GM21423 (cell line): ENCODE results near the gene OPA1.

ENCODE experiments used
- ATAC-seq: cut with Tn5 transposase; IDR thresholded peaks from one replicate; pipeline ENCODE4 v1.9.1; 2021; ENCODE audit warnings: mild to moderate bottlenecking, moderate library complexity; ENCODE audit not compliant: unreplicated experiment

OPA1 gene

DNA sequence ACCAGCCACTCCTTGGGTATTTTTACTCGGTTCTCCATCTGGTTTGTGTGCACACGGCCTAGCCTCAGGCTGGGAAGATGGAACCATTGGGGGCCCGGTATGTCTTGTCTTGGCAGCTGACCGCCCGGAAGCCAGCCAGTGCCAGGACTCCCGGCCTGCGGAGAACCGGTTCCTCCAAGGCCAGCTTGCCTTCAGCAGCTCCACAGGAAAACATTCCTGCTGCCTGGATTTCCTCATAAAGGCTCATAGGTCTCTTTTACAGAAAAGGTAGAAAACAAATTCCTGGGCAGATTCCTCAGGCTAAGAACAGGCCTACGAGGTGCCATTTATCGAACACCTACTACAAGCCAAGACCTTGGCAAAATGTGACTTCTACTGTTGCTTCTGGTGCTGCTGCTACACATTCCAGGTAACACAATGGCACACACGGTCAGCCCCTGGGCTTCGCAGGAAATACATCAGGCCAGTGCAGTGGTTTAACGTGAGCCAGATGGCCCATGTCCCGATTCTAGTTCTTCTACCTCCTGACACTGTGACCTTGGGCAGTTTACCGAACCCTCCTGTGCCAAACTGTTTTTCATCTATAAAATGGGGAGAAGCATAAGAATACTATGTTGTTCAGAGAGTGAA, 141.8 kb downstream of the OPA1 start:
- no peak for ATAC-seq

DNA sequence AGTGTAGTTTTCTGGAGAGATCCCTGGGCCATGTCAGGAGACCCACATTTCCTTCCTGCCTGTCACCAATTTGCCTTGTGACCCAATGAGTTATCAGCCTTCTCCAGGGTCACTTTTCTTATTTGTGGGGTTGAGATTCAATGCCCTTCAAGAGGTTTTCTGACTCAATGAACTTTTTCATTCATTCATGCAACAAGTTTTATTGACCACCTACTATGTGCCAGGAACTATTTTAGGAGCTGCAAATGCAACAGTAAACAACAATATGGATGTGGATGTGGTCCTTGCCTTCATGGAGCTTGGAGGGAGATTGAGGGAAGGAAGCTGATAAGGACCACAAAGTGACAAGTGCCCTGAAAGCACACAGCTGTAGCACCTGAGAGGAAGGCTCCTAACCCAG, 142.8 kb downstream of the OPA1 start:
- ATAC-seq: no peak

DNA sequence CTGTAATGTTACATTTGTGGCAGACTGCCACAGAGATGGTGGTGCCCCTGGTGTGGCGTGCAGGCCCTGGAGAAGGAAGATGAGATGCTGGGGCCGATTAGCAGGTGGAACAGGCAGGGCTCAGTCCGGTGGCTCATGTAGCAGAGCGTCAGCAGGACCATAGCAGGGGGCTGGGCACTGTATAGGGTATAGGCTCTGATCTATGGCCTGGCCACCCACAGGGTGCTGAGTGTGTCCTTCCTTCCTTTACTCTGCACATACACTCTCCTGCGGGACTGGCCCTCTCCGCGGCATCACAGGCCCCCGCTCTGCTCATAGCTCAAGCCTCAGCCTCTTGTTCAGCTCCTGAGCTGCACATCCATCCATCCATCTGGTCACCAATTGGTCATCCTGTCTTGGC, 143.6 kb downstream of the OPA1 start:
- ATAC-seq: no peak

DNA sequence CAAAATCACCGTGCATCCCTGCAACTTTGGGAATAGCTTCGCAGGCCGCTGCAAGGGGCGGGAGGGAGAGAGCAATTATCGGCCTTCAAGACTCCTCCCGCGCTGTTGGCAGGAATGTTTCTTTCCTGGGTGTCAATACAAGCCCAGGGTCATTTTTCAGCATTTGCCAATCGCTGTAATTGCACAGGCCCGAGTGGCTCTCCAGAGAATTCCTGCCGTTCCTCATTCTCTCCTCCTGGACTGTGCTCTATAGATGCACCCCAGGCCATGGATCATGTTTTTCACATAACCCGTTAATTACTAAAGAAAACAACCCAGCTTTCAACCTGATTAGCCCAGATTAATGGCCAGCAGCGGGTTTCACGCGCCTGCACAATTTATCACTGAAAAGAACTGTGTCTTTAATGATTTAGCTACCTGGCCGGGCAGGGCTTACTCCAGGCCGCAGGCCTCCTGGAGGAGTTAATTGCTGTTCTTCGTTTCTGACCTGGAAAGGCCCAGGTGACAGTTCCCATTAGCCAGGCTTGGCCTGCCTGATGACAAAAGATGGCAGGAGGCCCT, 144.3 kb downstream of the OPA1 start:
- ATAC-seq: no peak

DNA sequence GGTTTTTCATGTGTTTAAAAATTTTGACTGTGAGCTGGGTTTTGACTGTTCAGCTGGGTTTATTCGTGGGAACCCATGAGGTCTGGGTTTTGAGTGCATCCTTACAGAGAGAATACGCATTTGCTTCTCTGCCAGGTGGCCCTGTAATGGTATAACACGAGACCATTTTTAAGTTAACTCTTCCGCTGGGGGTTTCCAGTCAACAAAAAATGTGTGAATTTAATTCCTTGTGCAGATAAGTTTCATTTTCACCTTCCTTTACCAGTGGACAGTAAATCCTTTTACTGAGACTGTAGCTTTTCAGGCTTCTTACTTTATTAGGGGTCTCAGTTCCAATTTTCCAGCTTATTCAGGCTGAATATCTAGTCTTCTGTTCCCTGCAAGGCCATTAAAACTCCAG, 149.6 kb downstream of the OPA1 start:
- ATAC-seq: peak; percentile 68

DNA sequence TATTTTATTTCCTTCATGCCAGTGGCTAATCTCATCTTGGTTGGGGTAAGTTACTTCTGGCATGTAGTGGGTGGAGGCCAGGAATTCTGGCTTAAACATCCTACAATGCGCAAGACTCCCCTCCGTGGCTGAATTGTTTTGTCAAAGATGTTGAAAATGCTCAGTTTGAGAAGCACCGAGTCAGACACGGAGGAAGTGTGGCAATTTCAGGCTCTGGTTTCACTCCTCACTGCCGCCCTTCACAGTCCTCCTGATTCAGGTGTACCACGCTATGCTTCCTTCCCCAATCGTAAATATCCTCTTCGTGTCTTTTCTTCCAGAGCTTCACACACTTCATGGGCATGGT, 150.7 kb downstream of the OPA1 start:
- ATAC-seq: peak; percentile 62

DNA sequence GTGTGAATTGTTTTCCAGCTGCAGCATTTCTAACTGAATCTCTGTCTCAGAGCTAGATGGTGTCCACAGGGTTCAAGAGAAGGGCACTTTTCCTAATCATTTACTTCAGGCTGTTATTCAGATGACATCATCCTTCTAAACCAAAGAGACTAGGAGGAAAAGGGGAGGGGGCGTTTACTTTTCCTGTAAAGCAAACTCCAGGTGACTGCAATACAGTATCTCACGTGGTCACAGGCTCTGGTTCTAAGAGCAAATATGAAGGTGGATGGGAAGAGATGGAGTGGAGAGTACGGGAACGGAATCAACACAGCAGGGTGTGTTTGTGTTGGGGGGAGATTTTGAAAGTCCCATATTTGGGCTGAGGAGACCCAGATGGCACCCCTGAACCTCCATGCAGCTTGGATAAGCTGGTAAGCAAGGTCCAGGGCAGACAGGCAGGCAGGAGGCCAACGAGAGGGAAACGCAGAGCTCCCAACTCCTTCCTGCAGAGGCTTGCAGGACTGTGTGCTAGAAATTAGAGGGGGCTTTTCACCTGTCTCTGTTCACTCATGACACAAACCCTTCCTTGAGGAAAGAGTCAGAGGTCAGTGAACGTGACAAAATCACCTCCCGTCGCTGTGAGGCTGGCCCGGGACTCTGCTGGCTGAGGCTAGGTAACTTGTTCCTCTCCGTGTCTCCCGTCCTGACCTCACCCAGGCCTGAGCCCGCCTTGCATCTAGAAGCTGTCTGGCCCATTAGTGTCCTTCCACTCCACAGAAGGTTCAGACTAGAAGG, 151.2 kb downstream of the OPA1 start:
- ATAC-seq: no peak

DNA sequence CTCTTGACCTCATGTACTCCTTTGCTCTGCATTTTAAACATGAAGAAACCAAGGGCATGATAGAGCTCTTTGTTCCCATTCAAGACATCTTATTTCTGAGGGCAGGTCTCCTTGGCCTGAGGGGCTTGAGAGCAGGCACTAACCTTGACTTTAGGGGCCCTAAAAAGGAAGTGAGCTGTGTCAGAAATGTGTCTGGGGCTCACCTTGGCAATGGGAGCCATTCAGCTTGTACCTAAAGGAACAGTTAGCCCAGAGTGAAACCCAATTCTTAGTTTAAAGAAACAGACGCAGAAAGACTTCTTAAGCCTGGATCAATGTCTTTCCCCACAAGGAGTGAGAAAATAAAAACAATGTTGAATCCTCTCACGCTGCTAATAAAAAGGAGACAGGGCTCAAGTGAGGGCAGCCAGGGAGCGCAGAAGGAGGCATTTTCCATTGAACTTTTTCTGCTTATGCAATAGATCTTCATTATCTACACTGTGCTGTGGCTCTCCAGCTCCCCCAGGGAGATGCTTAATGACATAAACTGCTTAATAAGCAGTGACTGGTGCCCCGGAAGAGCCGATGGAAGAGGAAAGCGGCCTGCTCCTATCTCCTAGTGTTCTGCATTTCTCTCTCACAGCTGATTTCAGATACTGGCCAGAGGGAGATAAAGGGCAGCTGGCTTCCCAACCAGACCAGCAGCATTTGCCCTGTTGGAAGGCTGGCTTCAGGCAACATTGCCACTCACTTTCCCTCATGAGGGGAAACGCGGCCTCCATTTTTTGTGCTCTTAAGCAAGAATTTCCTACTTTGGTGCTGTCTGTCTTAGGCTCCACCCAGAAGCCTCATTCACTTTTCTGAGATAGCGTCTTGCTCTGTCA, 152.0 kb downstream of the OPA1 start:
- no peak for ATAC-seq

DNA sequence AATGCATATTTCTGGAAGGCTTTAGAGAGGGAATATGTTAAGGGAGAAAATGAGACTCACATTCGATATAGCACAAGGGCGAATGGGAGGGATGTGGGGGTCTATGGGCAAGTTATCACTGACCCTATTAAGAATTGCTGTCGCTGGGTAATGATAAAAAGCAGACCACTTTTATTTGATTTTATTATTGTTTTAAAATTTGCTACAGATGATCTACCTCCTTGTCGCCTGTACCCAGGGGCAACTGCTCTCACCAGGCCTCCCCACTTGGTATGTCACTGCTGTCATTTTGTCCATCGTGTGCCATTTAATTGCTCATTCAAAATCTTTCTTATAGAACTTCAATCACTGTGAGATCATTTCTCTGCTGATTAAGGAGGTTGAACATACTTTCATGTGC, 153.8 kb downstream of the OPA1 start:
- ATAC-seq: no peak
